Neural cell (in vitro differentiated cells): ENCODE results near the gene ACYP2. TPM values are rescaled to one million over a fixed set of nuclear protein-coding genes. Genes with fewer than 3 reads are reported as not detected.

Source experiments
- H2AFZ ChIP-seq: fragments of 200-600, 300-800 bp; sonication (generic), shearing (Covaris generic); 2 replicates; pipeline ENCODE4 v1.6.0; 2014; ENCODE audit warnings: low read depth, mild to moderate bottlenecking, antibody characterized with exemption, low read length, moderate library complexity
- H3F3A ChIP-seq: fragments of 200-600 bp; shearing (Covaris generic); 2 replicates; pipeline ENCODE4 v1.6.1; 2016; ENCODE audit warnings: mild to moderate bottlenecking, moderate library complexity, mixed read lengths, antibody characterized with exemption, low read length; ENCODE audit not compliant: insufficient read depth, poor library complexity, severe bottlenecking
- H3K27ac ChIP-seq: fragments of 200-600, 300-800 bp; sonication (generic), shearing (Covaris generic); 2 replicates; pipeline ENCODE4 v1.5.1; 2014; ENCODE audit warnings: mild to moderate bottlenecking, low read length, moderate library complexity
- H3K27me3 ChIP-seq: fragments of 300-800, 200-600 bp; sonication (generic), shearing (Covaris generic); 2 replicates; pipeline ENCODE4 v1.6.0; 2014; ENCODE audit warnings: mild to moderate bottlenecking, low read depth, low read length, moderate library complexity; ENCODE audit not compliant: insufficient read depth
- H3K36me3 ChIP-seq: fragments of 300-800, 200-600 bp; sonication (generic), shearing (Covaris generic); 2 replicates; pipeline ENCODE4 v1.5.1; 2014; ENCODE audit warnings: mild to moderate bottlenecking, antibody characterized with exemption, low read length, moderate library complexity; ENCODE audit not compliant: insufficient read depth
- H3K4me2 ChIP-seq: fragments of 300-800, 200-600 bp; sonication (generic), shearing (Covaris generic); 2 replicates; pipeline ENCODE4 v1.6.0; 2014; ENCODE audit warnings: mild to moderate bottlenecking, low read length
- H3K4me3 ChIP-seq: fragments of 300-800, 200-600 bp; sonication (generic), shearing (Covaris generic); 2 replicates; pipeline ENCODE4 v1.5.1; 2014; ENCODE audit warnings: mild to moderate bottlenecking, low read length, moderate library complexity
- H3K79me2 ChIP-seq: fragments of 200-600 bp; shearing (Covaris generic); replicated peaks from 2 replicates; pipeline ENCODE4 v1.6.0; 2014; ENCODE audit warnings: mild to moderate bottlenecking, low read length, moderate library complexity; ENCODE audit not compliant: insufficient read depth
- H3K9ac ChIP-seq: fragments of 300-800, 200-600 bp; sonication (generic), shearing (Covaris generic); 2 replicates; pipeline ENCODE4 v1.6.1; 2016; ENCODE audit warnings: mild to moderate bottlenecking, low read length, mixed read lengths
- H3K9me2 ChIP-seq: fragments of 200-600 bp; shearing (Covaris generic); 2 replicates; pipeline ENCODE4 v1.6.1; 2016; ENCODE audit warnings: mild to moderate bottlenecking, low read length, mixed read lengths; ENCODE audit not compliant: insufficient read depth
- H3K9me3 ChIP-seq: fragments of 200-600, 300-800 bp; sonication (generic), shearing (Covaris generic); 2 replicates; pipeline ENCODE4 v1.6.1; 2016; ENCODE audit warnings: mild to moderate bottlenecking, mixed run types, low read length, moderate library complexity, mixed read lengths
- H4K20me1 ChIP-seq: fragments of 200-600 bp; shearing (Covaris generic); 2 replicates; pipeline ENCODE4 v1.6.1; 2016; ENCODE audit warnings: mild to moderate bottlenecking, mixed run types; ENCODE audit not compliant: insufficient read depth
- CTCF ChIP-seq: fragments of 450-650 bp; IDR thresholded peaks from 2 replicates; pipeline ENCODE4 v1.5.1; 2014; ENCODE audit warnings: antibody characterized with exemption, mild to moderate bottlenecking, moderate library complexity; ENCODE audit not compliant: poor library complexity, severe bottlenecking
- EP300 ChIP-seq: fragments of 450-650 bp; conservative IDR thresholded peaks from 2 replicates; pipeline ENCODE4 v1.6.1; 2014; ENCODE audit warnings: antibody characterized with exemption, mild to moderate bottlenecking, moderate library complexity; ENCODE audit not compliant: poor library complexity, severe bottlenecking
- EZH2 ChIP-seq: fragments of 200-600, 300-800 bp; shearing (Covaris generic), sonication (generic); IDR thresholded peaks from 2 replicates; pipeline ENCODE4 v1.6.1; 2014; ENCODE audit warnings: antibody characterized with exemption, low read length, borderline replicate concordance, mild to moderate bottlenecking; ENCODE audit not compliant: insufficient read depth, poor library complexity, severe bottlenecking
- MXI1 ChIP-seq: fragments of 450-650 bp; conservative IDR thresholded peaks from 2 replicates; pipeline ENCODE4 v1.6.1; 2014; ENCODE audit warnings: antibody characterized with exemption, mild to moderate bottlenecking; ENCODE audit not compliant: poor library complexity, severe bottlenecking
- POLR2AphosphoS5 ChIP-seq: IDR thresholded peaks from 2 replicates; pipeline ENCODE4 v1.6.1; 2012
- RAD21 ChIP-seq: fragments of 450-650 bp; conservative IDR thresholded peaks from 2 replicates; pipeline ENCODE4 v1.6.1; 2014; ENCODE audit warnings: antibody characterized with exemption, mild to moderate bottlenecking, moderate library complexity
- REST ChIP-seq: IDR thresholded peaks from 2 replicates; pipeline ENCODE4 v1.6.1; 2012; ENCODE audit warnings: borderline replicate concordance
- SMC3 ChIP-seq: fragments of 450-650 bp; conservative IDR thresholded peaks from 2 replicates; pipeline ENCODE4 v1.6.1; 2014; ENCODE audit warnings: antibody characterized with exemption, mild to moderate bottlenecking, moderate library complexity; ENCODE audit not compliant: poor library complexity
- TAF1 ChIP-seq: IDR thresholded peaks from 2 replicates; pipeline ENCODE4 v1.6.1; 2012; ENCODE audit warnings: low read depth
- polyA plus RNA-seq: library from polyadenylated mRNA; depleted of rRNA; stranded (reverse); fragments of >200 nt; gene quantifications from 2 replicates; pipeline ENCODE4 v1.2.3, GENCODE V29; 2014

The ACYP2 gene
- polyA plus RNA-seq, 1 donor from 2014 or later = 48.2 TPM

- Histone ChIP-seq H3K36me3 (no peaks in the 10 kb centered on the region), H3K27ac (no peak overlapping the region), H3K79me2 (no peaks in the 10 kb centered on the region), H3K9ac (no peak overlapping the region), H3K9me3 (no peaks in the 10 kb centered on the region), H3K4me2 (no peak overlapping the region), H3F3A (no peaks in the 10 kb centered on the region), H3K4me3 (no peak overlapping the region), H3K9me2 (no peaks in the 10 kb centered on the region), H3K27me3 (no peaks in the 10 kb centered on the region), H4K20me1 (no peaks in the 10 kb centered on the region), H2AFZ (no peak overlapping the region)
- TF ChIP-seq TAF1 (no peak), REST (no peak), POLR2AphosphoS5 (no peak), RAD21 (no peak), EZH2 (no peak), MXI1 (no peak), EP300 (no peak), SMC3 (no peak), CTCF (no peak)
Measured at GRCh38 chr2:54341656-54342055, 226.2 kb downstream of the ACYP2 start.

GRCh38 chr2:54342603-54343002 lies 227.2 kb downstream of the ACYP2 start:
- Histone ChIP-seq H3K79me2 (no peaks in the 10 kb centered on the region), H3K27ac (no peak overlapping the region), H3K36me3 (no peaks in the 10 kb centered on the region), H3K27me3 (no peaks in the 10 kb centered on the region), H2AFZ (no peak overlapping the region), H3K9me2 (no peaks in the 10 kb centered on the region), H3K9ac (no peak overlapping the region), H4K20me1 (no peaks in the 10 kb centered on the region), H3K4me2 (no peak overlapping the region), H3K9me3 (no peaks in the 10 kb centered on the region), H3K4me3 (no peak overlapping the region), H3F3A (no peaks in the 10 kb centered on the region)
- no peak for TF ChIP-seq EP300
- no peak for TF ChIP-seq RAD21
- TF ChIP-seq MXI1 = no peak
- no peak for TF ChIP-seq EZH2
- TF ChIP-seq REST = no peak
- TF ChIP-seq TAF1 = no peak
- TF ChIP-seq CTCF = no peak
- no peak for TF ChIP-seq POLR2AphosphoS5
- no peak for TF ChIP-seq SMC3
